Esophagus muscularis mucosa (tissue), 3 donors: ENCODE results near the gene TTN.

Experiments
- CTCF ChIP-seq, 3 experiments: fragments of 200-600 bp in 2 of 3; fragments of 450-650 bp in 1 of 3; sonication (generic) in 2 of 3; IDR thresholded peaks; one replicate each; pipeline ENCODE4 v1.5.1; 2017 to 2019; ENCODE audit warnings: antibody characterized with exemption in 3 of 3, mild to moderate bottlenecking in 2 of 3, moderate library complexity in 1 of 3
- POLR2A ChIP-seq: fragments of 450-650 bp; IDR thresholded peaks from one replicate; pipeline ENCODE4 v1.6.1; 2017; ENCODE audit warnings: antibody characterized with exemption, moderate library complexity, mild to moderate bottlenecking, low read depth
- POLR2AphosphoS5 ChIP-seq, 2 donors: sonication (generic); formaldehyde crosslinking; IDR thresholded peaks; one replicate each; pipeline ENCODE4 v1.6.1; 2017; ENCODE audit warnings: antibody characterized with exemption in 2 of 2

- no peak for TF ChIP-seq CTCF (IDR thresholded peaks at IDR 0.05)
- no peak for TF ChIP-seq POLR2A
- no peak for TF ChIP-seq POLR2AphosphoS5 (IDR thresholded peaks at IDR 0.05)
Measured at GRCh38 chr2:178476477-178476876, 330.7 kb downstream of the TTN start.
